GM11168 (cell line): ENCODE measurements around the gene TMEM129.

Source experiments
- in situ Hi-C: fragments of 300-500 bp; cut with MboI; formaldehyde crosslinking; loops from one replicate; pipeline ENCODE4 v1.12.0; 2022; ENCODE audit warnings: low sequenced_read_pairs; ENCODE audit not compliant: unreplicated experiment

The TMEM129 gene

GRCh38 chr4:1746919-1747602 is 25.9 kb upstream of the TMEM129 start:
- in situ Hi-C loops: loop anchor here (10.0 kb wide), 1 partner anchor 68 kb away; no protein-coding TSS in a partner anchor

- in situ Hi-C loops: loop anchor here (10.0 kb wide), 1 partner anchor 69 kb away; no protein-coding TSS in a partner anchor
Observed at GRCh38 chr4:1746265-1746691, 25.2 kb upstream of the TMEM129 start.

- in situ Hi-C loops: loop anchor here (10.0 kb wide), 1 partner anchor 69 kb away; no protein-coding TSS in a partner anchor
Observed at GRCh38 chr4:1745697-1746096, 24.6 kb upstream of the TMEM129 start.

GRCh38 chr4:1745165-1745564 is 24.0 kb upstream of the TMEM129 start:
- in situ Hi-C loops: loop anchor here (10.0 kb wide), 1 partner anchor 70 kb away; no protein-coding TSS in a partner anchor

- in situ Hi-C loops: loop anchor here (10.0 kb wide), 1 partner anchor 70 kb away; no protein-coding TSS in a partner anchor
Observed at GRCh38 chr4:1744552-1744951, 23.4 kb upstream of the TMEM129 start.

GRCh38 chr4:1743975-1744374 is 22.9 kb upstream of the TMEM129 start:
- in situ Hi-C loops: loop anchor here (10.0 kb wide), 1 partner anchor 71 kb away; no protein-coding TSS in a partner anchor

GRCh38 chr4:1743551-1743950 is 22.4 kb upstream of the TMEM129 start:
- in situ Hi-C loops: loop anchor here (10.0 kb wide), 1 partner anchor 71 kb away; no protein-coding TSS in a partner anchor

- in situ Hi-C loops: loop anchor here (10.0 kb wide), 1 partner anchor 74 kb away; no protein-coding TSS in a partner anchor
Observed at GRCh38 chr4:1741208-1741607, 20.1 kb upstream of the TMEM129 start.

- in situ Hi-C loops: loop anchor here (10.0 kb wide), 1 partner anchor 75 kb away; no protein-coding TSS in a partner anchor
Observed at GRCh38 chr4:1740021-1740545, 19.0 kb upstream of the TMEM129 start.

- in situ Hi-C loops: no loop called here
Observed at GRCh38 chr4:1739358-1739757, 18.2 kb upstream of the TMEM129 start.

- in situ Hi-C loops: no loop called here
Observed at GRCh38 chr4:1738410-1738809, 17.3 kb upstream of the TMEM129 start.

GRCh38 chr4:1737666-1738065 is 16.5 kb upstream of the TMEM129 start:
- in situ Hi-C loops: no loop called here

GRCh38 chr4:1736812-1737211 is 15.7 kb upstream of the TMEM129 start:
- in situ Hi-C loops: no loop called here

- in situ Hi-C loops: no loop called here
Observed at GRCh38 chr4:1735215-1735614, 14.1 kb upstream of the TMEM129 start.

GRCh38 chr4:1732911-1733310 is 11.8 kb upstream of the TMEM129 start:
- in situ Hi-C loops: no loop called here

- in situ Hi-C loops: no loop called here
Observed at GRCh38 chr4:1731180-1731579, 10.1 kb upstream of the TMEM129 start.

GRCh38 chr4:1730532-1731135 is 9.5 kb upstream of the TMEM129 start:
- in situ Hi-C loops: no loop called here

GRCh38 chr4:1728061-1728980 is 7.2 kb upstream of the TMEM129 start:
- in situ Hi-C loops: no loop called here

GRCh38 chr4:1727117-1728031 is 6.3 kb upstream of the TMEM129 start:
- in situ Hi-C loops: no loop called here
